GM18520 (cell line): ENCODE results near the gene PDE6A.
"Not testable (repeated sequence)": the region's sequence is repeated elsewhere in the genome, so short reads cannot be mapped to it uniquely, and the experiment has no call there.

Source experiments
- ATAC-seq: cut with Tn5 transposase; IDR thresholded peaks from one replicate; pipeline ENCODE4 v1.9.1; 2021; ENCODE audit not compliant: unreplicated experiment

The PDE6A gene

DNA sequence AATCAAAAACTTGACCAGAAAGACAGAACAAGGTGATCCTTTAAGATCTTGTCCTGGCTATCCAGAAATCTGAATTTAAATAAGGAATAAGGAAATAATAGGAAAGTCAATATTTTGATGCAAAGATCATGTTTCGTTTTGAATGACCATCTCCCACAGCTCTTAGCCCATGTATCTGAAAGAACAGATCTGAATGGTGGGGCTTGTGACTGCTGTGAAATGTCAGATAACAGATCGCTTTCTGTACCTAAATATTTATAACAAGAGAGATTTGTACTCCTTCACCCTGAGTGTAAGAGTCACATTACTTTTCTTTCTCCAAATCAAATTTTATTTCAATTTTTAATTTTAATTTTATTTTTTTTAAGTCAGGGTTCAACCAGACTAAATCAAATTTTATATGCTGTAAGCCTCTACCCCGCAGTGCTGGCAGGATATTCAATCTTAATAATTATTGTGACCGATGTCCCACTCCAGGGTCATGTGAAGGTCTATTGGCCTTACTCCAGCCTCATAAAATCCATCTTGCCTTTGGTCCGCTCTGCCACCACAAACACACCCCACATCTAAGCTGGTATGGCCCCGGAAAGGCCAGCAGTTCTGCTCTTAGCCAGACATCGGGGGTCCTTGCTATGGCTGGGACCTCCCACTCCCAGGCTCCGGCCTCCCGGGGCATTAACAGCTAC is 9.0 kb upstream of the PDE6A start:
- ATAC-seq: no peak

DNA sequence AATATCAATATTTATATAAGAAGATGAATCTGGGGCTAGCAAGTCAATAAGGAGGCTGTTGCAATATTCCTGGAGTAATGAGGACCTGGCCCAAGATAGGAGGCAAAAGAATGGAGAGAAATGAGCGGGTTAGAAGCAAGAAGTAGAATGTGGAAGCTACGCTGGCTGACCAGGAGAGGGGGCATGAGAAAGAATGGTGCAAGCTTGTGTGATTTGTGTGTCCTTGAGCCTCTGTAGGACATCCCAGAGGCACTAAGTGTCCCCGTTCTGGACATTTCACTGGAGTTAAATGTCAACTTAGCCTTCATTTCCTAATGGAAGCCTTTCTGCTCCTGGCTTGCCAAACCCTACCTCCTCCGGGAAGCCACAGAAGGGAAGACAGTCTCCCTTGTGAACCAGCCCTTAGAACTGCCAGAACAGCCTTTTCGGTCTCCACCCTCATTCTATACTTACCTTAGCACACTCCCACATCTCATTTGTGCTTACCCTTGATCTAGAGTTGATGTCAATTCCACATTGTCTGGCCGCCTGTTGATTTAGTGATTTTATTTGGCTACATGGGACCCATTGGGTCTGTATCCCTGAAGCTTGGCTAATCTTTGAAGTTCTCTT is 6.7 kb upstream of the PDE6A start:
- ATAC-seq: no peak

DNA sequence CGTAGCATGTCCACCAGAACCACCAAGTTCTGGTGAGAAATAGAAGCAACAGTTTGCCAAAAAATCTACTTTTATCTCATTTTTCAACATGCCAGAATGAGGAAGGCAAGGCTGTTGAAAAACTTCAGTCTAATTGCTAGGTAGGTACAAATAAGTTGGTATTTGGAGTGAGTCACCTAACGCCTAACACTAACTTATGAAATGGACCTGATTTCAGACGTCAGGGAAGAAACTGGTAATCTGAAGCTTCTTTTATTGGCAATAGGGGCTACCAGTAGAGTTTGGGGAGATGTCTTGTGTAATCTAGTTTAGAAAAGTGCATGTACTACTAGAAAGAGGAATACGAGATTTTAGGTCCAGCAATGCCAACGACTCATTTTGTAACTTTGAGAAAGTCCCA is 4.4 kb upstream of the PDE6A start:
- no peak for ATAC-seq

DNA sequence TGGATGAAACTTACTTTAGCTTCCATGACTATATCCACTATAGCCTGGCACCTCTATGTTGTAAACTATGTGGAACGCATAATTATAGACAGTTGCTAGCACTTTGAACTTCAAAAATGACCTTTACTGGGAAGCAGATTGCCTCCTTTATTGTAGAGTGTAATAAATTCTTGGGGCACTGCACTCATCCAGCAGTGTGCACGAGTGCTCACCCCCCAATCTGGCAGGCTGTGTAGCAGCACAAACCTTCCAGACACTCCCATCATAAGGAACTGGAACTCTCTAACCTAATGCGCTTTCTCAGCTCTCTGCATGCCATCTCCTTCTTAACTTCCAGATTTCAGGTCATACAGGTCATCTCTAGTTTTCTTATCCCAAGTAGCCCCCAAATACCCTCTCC is 1.5 kb upstream of the PDE6A start:
- ATAC-seq: no peak

DNA sequence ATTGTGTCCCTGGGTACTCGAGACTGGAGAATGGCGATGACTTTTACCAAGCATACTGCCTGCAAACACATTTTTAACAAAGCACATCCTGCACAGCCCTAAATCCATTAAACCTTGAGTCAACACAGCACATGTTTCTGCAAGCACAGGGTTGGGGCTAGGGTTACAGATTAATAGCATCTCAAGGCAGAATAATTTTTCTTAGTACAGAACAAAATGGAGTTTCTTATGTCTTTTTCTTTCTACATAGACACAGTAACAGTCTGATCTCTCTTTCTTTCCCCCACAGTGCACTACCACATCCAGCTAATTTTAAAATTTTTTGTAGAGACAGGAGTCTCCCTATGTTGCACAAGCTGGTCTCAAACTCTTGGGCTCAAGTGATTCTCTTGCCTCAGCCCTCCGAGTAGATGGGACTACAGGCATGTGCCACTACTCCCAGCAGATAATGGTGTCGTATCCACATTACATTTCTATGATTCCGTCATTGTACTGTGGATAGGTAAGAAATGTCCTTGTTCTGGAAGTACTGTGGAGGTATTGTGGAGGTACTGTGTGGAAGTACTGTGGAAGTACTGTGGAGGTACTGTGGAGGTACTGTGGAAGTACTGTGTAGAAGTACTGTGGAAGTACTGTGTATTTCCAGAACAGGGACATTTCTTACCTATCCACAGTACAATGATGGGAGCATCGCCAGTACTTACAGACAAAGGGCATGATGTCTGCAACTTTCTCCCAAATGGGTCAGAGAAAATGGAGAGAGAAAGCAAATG is 1.2 kb downstream of the PDE6A start:
- not testable (repeated sequence) for ATAC-seq

DNA sequence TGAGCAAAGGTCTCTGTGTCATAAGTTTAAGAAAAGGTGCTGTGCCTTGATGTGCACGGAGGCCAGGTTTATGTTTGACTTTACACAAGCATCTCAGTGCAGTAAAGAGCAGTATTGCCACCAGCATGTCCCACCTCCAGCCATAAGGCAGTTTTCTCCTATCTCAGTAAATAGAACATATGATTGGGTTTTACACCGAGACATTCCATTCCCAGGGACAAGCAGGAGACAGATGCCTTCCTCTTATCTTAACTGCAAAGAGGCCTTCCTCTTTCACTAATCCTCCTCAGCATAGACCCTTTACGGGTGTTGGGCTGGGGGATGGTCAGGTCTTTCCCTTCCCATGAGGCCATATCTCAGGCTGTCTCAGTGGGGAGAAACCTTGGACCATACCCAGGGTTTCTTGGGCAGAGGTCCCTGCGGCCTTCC is 1.8 kb downstream of the PDE6A start:
- not testable (repeated sequence) for ATAC-seq

DNA sequence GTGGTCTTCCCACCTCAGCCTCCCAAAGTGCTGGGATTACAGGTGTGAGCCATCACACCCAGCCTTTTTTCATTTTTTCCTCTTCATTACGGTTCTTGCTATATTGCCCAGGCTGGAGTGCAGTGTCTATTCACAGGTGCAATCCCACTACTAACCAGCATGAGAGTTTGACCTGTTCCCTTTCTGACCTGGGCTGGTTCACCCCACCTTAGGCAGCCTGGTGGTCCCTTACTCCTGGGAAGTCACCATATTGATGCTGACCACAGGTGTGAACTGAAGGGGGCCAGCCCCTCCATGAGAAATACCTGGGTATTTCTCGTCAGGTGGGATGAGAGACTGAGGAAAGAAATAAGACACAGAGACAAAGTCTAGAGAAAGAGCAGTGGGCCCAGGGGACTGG is 2.4 kb downstream of the PDE6A start:
- no peak for ATAC-seq

DNA sequence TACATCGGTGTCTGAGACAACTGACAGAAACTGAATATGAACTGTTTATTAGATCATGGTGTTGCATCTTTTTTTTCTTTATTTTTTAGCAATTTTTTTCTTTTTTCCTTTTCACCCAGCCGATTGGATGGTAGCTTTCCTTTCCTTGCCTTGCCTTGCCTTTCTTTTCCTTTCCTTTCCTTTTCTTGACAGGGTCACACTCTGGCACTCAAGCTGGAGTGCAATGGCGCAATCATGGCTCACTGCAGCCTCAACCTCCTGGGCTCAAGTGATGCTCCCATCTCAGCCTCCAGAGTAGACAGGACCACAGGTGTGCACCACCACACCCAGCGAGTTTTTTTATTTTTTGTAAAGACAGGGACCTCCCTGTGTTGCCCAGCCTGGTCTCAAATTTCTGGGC is 2.8 kb downstream of the PDE6A start:
- no peak for ATAC-seq

DNA sequence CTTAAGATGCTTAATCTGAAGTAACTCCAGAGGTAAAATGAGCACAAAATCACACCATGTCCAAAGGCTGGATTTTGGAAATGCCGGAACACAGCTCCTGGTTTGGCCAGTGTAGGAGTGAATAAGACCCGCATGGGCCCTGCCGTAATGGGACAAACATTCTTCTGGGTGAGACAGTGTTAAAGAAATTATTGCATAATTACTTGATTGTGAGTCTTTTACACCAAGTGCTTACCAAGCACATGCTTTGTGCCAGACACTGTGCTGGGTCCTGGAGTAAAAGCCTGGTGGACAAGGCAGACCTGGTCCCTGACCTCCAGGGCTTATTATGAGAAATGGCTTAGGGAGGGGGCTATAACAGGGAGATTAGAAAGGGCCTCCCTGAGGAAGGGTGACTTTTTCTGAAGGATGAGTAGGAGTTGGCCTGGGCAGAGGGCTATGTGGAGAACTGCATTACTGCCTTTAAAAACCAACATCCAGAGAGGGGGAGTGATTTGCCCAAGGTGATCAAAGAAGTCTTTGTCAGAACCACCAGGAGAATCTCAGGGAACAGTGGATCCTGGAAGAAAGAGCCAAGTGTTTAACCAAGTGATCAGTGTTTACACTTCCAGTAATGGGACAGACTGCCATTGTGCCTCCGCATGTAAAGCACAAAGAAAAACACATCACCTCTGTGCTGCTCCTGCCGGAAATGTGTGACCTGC is 3.5 kb downstream of the PDE6A start:
- no peak for ATAC-seq

DNA sequence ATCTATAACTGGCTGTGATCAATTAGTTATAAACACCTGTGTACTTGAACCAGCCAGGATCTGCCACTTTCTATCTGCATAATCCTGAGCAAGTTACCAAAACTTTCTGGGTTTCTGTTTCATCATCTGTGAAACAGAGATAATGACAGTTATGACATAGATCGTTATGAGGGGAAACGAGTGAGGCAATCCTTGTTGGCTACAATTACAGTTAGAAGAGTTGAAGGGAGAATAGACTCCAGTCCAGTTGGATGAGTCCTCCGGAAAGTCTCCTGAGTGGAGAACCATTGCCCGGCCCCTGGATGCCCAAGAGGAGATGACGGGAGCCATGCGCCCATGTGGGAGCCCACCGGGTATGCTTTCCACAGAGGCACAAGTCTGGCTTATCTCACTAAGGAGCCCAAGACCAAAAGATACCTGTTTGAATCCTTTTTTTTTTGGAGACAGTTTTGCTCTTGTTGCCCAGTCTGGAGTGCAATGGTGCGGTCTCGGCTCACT is 4.5 kb downstream of the PDE6A start:
- ATAC-seq: no peak

DNA sequence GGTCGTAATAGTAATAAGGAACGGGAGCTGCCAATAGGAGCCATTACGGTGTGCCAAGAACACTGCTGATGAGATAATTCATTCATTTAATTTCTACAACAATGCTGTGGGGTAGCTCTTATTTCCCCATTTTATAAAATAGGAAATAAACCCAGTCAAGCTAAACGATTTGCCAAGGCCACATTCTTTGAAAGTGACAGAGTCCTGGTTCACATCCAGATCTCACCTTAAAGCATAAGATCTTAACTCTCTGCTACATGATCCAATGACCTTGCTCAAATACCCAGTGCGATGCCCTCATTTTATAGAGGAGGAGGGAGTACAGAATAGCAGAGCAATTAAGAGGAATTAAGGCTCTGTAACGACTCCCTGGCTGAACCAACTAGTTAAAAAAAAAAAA is 5.0 kb downstream of the PDE6A start:
- no peak for ATAC-seq

DNA sequence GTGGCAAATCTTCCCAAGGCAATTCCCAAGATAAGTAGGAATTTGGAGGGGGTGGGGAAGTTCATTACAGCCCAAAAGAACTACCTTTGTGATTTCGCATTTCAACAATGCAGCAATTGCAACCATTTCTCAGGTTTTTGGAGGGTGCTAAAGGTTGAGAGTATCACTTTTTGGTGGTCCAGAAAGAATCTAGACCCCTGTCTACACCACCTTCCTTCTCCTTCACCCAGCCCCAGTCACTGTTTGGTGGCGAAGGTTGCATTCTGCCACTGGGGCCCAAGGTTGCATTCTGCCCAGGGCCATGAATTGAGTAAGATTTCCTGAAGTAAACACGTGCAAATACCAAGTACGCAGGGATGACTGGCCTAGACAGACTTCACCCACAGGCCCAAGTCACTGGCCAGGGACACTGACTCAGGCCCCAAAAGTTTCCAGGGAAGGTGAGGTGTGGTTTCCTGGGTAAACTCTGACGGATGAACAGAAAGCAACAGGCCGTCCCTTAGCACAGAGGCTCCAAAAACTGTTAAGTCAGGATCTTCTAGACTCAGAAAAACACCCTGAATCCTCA is 5.7 kb downstream of the PDE6A start:
- no peak for ATAC-seq

DNA sequence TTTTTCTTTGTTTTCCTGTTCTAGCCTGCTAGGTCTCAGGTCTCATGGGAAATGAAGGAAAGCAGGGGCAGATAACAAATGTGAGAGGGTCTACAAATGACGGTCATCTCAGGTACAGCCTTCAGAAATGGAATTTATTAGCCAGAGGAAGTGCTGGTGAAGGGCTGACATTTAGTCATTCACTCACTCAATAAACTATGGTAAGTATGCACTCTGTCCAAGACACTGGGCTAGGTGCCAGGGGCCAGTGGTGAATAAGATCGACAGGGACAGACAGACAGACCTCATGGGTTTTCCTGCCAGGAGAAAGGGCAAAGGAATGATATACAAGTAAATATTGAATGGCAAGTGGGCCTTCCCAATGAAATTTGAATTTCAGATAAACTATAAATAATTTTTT is 6.3 kb downstream of the PDE6A start:
- no peak for ATAC-seq

DNA sequence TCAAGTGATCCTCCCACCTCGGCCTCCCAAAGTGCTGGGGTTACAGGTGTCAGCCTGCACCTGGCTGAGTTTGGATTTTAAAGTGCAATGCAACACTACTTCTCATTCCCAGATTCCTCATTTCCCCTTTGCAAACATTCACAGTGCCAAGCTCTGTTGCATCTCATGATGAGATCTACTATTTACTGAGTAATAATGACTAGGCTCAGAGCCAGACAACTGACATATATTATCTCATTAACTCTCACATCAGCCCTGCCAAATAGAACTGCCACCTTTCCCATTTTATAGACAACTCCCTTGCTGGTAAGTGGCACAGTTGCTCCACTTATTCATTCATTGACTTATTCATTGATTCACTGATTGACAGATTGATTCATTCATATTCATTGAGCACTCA is 7.0 kb downstream of the PDE6A start:
- no peak for ATAC-seq

DNA sequence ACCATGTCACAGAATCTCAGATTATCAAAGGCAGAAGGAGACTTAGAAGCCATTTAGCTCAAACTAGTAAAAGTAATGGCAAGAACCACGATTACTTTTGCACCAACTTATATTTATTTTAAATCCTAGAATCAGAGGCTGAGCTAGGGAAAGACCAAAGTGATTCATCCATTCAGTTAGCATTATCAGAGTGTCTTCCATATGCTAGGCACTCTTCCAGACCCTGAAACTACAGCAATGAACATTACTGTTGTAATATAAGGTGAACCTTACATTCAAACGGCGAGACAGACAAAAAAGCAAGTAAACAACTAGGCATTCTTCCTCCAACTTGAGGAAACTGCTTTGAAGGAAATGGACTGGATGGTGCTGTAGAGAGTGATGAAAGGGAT is 7.9 kb downstream of the PDE6A start:
- no peak for ATAC-seq

DNA sequence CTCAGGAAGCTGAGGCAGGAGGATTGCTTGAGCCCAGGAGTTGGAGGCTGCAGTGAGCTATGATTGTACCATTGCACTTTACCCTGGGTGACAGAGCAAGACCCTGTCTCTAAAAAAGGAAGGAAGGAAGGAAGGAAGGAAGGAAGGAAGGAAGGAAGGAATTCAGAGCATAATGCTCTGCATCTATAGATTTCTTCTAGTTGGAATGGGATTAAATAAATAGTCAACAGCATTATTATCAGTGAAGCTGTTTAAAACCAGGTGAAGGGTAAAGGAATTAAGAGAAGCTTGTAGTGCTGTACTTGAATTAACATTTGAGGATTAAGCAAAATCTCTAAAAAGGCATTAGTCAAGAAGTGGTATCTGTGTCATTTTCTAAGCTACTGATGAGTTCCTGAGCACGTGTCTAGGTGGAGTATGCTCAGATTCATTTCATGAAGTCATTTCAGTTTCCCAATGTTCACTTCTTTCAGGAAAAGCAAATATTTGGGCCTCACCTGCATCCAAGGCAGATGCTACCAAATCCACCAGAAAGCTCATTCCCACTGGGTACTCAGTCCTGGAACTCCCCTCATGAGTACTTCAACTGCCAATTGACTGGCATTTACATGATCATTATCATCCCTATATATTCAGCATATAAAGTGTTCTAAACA is 8.4 kb downstream of the PDE6A start:
- ATAC-seq: no peak

DNA sequence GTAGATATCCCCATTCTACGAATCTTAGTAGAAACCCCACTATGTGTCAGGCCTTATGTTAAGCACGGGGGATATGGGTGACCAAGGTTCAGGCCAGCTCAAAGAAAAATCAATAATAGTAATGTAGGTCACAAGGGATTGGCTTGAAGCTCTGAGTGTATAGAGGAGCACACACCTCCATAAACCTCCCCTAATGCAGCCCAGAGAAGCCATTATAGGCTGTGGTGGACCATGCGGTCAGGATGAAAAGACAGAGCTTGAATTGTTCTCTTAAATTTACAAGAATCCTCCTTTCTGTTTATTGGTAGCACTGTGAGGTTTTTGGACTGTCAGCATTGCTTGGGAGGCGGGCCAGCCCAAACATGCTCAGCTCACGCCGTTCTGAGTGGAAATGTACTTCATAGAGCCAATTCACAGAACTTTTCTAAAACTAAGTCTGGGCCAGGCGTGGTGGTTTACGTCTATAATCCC is 9.1 kb downstream of the PDE6A start:
- ATAC-seq: no peak

DNA sequence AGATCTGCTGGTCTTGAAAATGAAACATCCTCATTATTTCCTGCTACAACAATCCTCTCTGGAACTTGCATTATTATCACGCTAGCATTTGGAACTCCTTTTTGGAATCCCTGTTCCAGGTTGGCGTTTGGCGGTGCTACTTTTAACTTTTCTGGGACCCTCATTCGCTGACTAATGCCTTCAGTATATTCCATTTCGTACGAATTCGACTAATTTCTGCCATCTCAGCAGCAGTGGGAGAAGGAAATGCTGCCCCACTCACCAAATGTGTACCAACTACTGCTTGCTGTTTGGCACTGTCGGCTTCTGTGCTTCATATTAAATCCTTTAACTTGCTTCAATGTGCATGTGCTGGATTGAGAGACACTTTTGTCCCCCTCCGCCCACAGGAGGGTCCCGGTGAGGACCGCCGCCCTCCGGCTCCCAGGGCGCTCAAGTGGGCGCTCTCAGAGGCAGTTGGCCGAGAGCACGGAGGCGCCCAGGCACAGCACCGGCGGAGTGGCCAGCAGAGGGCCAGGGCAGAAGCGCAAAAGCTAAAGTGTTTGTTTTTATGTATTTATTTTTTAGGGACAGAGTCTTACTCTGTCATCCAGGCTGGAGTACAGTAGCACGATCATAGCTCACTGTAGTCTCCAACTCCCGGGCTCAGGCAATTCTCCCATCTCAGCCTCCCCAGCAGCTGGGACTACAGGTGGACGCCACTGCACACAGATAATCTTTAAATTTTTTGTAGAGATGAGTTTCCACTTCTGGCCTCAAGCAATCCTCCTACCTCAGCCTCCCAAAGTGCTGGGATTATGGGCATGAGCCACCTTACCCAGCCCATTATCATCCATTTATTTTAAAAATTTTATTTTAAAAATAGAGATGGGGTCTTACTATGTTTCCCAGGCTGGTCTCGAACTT is 11.9 kb downstream of the PDE6A start:
- no peak for ATAC-seq

DNA sequence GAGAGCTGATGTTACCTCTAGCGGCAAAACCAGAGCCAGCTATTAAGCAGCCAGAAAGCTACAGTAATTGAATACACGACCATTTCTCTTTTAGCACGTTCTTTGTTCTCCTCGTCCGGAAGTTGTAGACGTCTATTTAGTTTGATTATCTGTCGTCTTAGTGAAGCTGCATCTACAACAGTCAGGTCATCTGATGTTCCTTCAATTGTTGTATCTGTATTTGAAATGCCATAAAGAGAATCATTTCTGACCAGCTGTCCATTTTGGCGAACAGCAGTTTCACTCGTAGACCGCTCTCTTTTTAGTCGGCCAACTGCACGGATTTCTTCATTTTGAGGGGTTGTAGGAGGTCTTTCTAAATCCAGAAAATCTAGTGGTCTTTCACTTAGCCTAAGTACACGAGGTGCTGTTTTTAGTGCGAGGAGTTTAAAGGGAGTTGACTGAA is 12.6 kb downstream of the PDE6A start:
- ATAC-seq: no peak
